Measurements from ENCODE around the gene IRGQ.

IRGQ gene

DNA sequence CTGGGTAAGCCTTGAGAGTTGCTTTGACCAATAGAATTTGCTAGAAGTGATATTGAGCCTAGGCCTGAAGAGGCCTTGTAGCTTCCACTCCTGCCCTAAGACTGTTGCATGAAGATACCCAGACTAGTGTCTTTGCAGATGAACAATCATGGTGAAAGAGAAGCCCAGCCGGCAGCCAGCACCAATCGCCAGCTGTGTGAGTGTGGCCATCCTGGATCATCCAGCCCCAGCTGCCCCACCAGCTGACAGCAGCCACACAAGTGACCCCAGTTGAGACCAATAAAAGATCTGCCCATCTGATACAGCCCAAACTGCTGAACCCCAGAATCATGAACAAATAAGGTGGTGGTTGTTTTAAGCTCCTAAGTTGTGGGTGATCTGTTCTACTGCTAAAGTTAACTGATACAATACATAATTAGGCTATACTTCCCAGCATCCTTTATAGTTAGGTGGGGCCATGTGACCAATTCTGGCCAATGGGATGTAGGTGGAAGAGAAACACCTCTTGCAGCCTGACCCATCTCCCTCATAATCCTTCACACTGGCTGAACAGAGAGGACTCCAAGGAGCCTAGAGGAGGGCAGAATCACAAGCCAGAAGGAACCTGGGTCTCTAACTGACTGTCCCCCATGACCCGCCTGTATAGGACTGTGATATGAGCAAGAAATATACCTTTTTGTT lies 32.9 kb upstream of the IRGQ start:
- no peaks in the 10 kb centered on the region for H3K9me3 Mint-ChIP-seq
- TF ChIP-seq, protein P1, sequence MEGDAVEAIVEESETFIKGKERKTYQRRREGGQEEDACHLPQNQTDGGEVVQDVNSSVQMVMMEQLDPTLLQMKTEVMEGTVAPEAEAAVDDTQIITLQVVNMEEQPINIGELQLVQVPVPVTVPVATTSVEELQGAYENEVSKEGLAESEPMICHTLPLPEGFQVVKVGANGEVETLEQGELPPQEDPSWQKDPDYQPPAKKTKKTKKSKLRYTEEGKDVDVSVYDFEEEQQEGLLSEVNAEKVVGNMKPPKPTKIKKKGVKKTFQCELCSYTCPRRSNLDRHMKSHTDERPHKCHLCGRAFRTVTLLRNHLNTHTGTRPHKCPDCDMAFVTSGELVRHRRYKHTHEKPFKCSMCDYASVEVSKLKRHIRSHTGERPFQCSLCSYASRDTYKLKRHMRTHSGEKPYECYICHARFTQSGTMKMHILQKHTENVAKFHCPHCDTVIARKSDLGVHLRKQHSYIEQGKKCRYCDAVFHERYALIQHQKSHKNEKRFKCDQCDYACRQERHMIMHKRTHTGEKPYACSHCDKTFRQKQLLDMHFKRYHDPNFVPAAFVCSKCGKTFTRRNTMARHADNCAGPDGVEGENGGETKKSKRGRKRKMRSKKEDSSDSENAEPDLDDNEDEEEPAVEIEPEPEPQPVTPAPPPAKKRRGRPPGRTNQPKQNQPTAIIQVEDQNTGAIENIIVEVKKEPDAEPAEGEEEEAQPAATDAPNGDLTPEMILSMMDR (IDR thresholded peaks at IDR 0.05; ENCODE audit: unreplicated experiment in 3 of 3), result no peak
- H3K4me3 Mint-ChIP-seq, result no peak overlapping the region
- peaks cover 34% of the 10 kb centered on the region for H3K36me3 Mint-ChIP-seq (ENCODE audit: low read depth)
- no peaks in the 10 kb centered on the region for H3K4me1 Mint-ChIP-seq
- no peaks in the 10 kb centered on the region for H3K27me3 Mint-ChIP-seq (ENCODE audit: low read depth)
- no peak overlapping the region for H3K27ac Mint-ChIP-seq

GRCh38 chr19:43626838-43627237 lies 30.9 kb upstream of the IRGQ start:
- TF ChIP-seq, protein P1 (IDR thresholded peaks at IDR 0.05; ENCODE audit: unreplicated experiment in 3 of 3), result no peak
- peaks cover under 1% of the 10 kb centered on the region for H3K4me1 Mint-ChIP-seq
- H3K36me3 Mint-ChIP-seq (ENCODE audit: low read depth), result peaks cover 38% of the 10 kb centered on the region
- no peaks in the 10 kb centered on the region for H3K9me3 Mint-ChIP-seq
- no peak overlapping the region for H3K27ac Mint-ChIP-seq
- H3K27me3 Mint-ChIP-seq (ENCODE audit: low read depth), result no peaks in the 10 kb centered on the region
- no peak overlapping the region for H3K4me3 Mint-ChIP-seq

GRCh38 chr19:43625918-43626579 lies 30.1 kb upstream of the IRGQ start:
- TF ChIP-seq, protein P1 (IDR thresholded peaks at IDR 0.05; ENCODE audit: unreplicated experiment in 3 of 3), result no peak
- Mint-ChIP-seq H3K27me3 (ENCODE audit: low read depth) (no peaks in the 10 kb centered on the region), H3K27ac (no peak overlapping the region), H3K9me3 (no peaks in the 10 kb centered on the region), H3K4me1 (peaks cover 5% of the 10 kb centered on the region), H3K4me3 (no peak overlapping the region), H3K36me3 (ENCODE audit: low read depth) (peaks cover 42% of the 10 kb centered on the region)

DNA sequence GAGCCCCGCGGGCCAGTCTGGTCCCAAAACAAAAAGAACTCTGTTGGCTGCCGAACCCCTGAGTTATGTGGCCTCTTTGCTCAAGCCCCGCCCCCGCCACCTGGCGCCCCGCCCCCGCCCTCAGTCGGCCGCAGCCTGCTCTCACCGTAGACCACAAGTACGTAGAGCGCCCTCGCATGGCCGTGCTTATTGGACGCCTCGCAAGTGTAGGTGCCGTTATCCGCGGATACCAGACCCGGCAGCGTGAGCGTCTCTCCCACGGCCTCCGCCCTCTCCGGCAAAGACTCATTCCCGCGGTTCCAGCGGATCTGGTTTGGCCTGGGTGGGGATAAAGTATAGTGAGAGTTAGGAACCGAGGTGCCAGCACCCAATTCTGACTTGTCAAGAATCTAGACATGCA lies 29.0 kb upstream of the IRGQ start:
- Mint-ChIP-seq H3K27me3 (ENCODE audit: low read depth) (no peaks in the 10 kb centered on the region), H3K36me3 (ENCODE audit: low read depth) (peaks cover 42% of the 10 kb centered on the region), H3K9me3 (no peaks in the 10 kb centered on the region), H3K4me1 (peaks cover 13% of the 10 kb centered on the region), H3K4me3 (no peak overlapping the region), H3K27ac (no peak overlapping the region)
- TF ChIP-seq, protein P1 (IDR thresholded peaks at IDR 0.05; ENCODE audit: unreplicated experiment in 3 of 3), result peak in 1 of 3 experiments; percentile 11

DNA sequence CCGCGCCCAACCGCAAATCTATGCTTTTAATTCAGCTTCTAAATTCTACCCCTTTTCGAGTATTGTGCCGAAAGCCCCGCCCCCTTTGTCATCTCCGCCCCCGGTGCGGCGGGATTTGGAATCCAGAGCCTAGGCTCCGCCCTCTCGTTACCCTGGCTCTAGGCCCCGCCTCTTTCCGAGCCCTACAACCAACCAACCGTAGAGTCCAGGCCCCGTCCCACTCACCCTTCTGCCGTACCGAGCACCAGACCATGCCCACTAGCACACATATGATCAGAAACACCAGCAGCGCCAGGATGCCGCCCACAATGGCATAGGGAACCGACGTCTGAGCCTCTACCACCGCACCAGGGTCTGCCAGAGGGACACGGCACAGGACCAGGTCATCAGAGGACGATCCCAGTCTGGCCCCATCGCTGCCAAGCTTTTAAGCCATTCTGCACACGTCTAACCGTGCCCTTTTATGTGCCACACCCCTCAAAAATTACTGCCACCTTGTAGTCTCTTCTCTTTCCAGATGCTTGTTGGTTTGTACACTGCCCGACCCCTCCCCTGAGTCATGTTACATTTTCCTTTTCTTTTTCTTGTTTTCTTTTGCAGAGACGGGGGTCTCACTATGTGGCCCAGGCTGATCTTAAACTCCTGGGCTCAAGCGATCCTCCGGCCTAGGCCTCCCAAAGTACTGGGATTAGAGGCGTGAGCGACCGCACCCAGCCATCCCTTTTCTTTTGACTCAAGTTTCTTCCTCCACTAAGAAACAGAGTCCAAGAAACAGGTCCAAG lies 28.1 kb upstream of the IRGQ start:
- Mint-ChIP-seq H3K36me3 (ENCODE audit: low read depth) (peaks cover 41% of the 10 kb centered on the region), H3K27ac (peak overlapping the region; percentile 13 to 73 (median 42)), H3K4me3 (peak overlapping the region in 1 of 3 experiments; percentile 9), H3K9me3 (no peaks in the 10 kb centered on the region), H3K4me1 (peaks cover 17% of the 10 kb centered on the region), H3K27me3 (ENCODE audit: low read depth) (no peaks in the 10 kb centered on the region)
- TF ChIP-seq, protein P1 (IDR thresholded peaks at IDR 0.05; ENCODE audit: unreplicated experiment in 3 of 3), result no peak
